Aorta (tissue), 5 donors: ENCODE data around the gene SLC8A1. TPM values are rescaled to one million over a fixed set of nuclear protein-coding genes. Genes with fewer than 3 reads are reported as not detected.

Experiments
- ATAC-seq: fragments of 200-7000 bp; cut with Tn5 transposase; one replicate; pipeline ENCODE4 v1.9.1; 2022; ENCODE audit warnings: moderate library complexity; ENCODE audit not compliant: low FRiP score
- DNase-seq, 2 donors: peaks; one replicate each; pipeline ENCODE4 v3.0.0-alpha.2; 2020
- H3K27ac ChIP-seq, 2 donors: one replicate each; pipeline ENCODE4 v1.5.1; 2013; ENCODE audit warnings: low read length in 2 of 2, mild to moderate bottlenecking in 2 of 2, moderate library complexity in 2 of 2, control low read depth in 1 of 2, inconsistent platforms in 1 of 2, low read depth in 1 of 2
- H3K27me3 ChIP-seq, 2 donors: one replicate each; pipeline ENCODE4 v1.6.1; 2013; ENCODE audit warnings: control low read depth in 1 of 2, low read length in 1 of 2, mild to moderate bottlenecking in 1 of 2, moderate library complexity in 1 of 2; ENCODE audit not compliant: insufficient read depth in 2 of 2, control insufficient read depth in 1 of 2
- H3K36me3 ChIP-seq, 2 donors: one replicate each; pipeline ENCODE4 v1.6.1; 2013; ENCODE audit warnings: control low read depth in 1 of 2, low read length in 1 of 2, mild to moderate bottlenecking in 1 of 2; ENCODE audit not compliant: insufficient read depth in 2 of 2, control insufficient read depth in 1 of 2
- H3K4me1 ChIP-seq, 2 donors: one replicate each; pipeline ENCODE4 v1.6.1; 2013; ENCODE audit warnings: low read length in 2 of 2, control low read depth in 1 of 2, mild to moderate bottlenecking in 1 of 2, moderate library complexity in 1 of 2; ENCODE audit not compliant: insufficient read depth in 2 of 2, control insufficient read depth in 1 of 2
- H3K4me3 ChIP-seq, 2 donors: one replicate each; pipeline ENCODE4 v1.5.1; 2013; ENCODE audit warnings: low read length in 2 of 2, control low read depth in 1 of 2, mild to moderate bottlenecking in 1 of 2
- H3K9me3 ChIP-seq: one replicate; pipeline ENCODE4 v1.6.1; 2013; ENCODE audit warnings: mild to moderate bottlenecking, low read length; ENCODE audit not compliant: control insufficient read depth
- WGBS, 2 donors: extraction: QIAGEN DNeasy Blood & Tissue Kit; methylation state at CpG; one replicate each; pipeline ENCODE4 v1.1.7; 2013; 5-methylcytosine and 5-hydroxymethylcytosine counted together
- intact Hi-C, 2 donors: fragments of 100-400 bp; cut with DNase I; formaldehyde crosslinking; loops; one replicate each; pipeline versions ENCODE4 v1.14.2 to v1.15.0; 2022
- polyA plus RNA-seq, 2 donors: library from polyadenylated mRNA; stranded (reverse); fragments of 200-250 nt; gene quantifications; one replicate each; pipeline ENCODE4 v1.2.3, GENCODE V29; 2013
- total RNA-seq, 2 donors: library from RNA; stranded (reverse); fragmentation: NEBNext Ultra II Directional; extraction: Animal tissue kit (Norgen Biotek cat#: 25700); gene quantifications; one replicate each; pipeline ENCODE4 v1.2.1, GENCODE V29; 2021
- donor health status: healthy with polysubstance abuse.
- donor health status: Bipolar disorder and iron deficiency.
- donor health status: DM: no; HTN: no; CAD: no.
- donor health status: DM: no; HTN: no; CAD: no.
- donor health status: DM: yes; HTN: yes; CAD: no.

Gene SLC8A1
- total and polyA plus RNA-seq, 4 donors = 0.38 to 35.9 (median 15.7) TPM

DNA sequence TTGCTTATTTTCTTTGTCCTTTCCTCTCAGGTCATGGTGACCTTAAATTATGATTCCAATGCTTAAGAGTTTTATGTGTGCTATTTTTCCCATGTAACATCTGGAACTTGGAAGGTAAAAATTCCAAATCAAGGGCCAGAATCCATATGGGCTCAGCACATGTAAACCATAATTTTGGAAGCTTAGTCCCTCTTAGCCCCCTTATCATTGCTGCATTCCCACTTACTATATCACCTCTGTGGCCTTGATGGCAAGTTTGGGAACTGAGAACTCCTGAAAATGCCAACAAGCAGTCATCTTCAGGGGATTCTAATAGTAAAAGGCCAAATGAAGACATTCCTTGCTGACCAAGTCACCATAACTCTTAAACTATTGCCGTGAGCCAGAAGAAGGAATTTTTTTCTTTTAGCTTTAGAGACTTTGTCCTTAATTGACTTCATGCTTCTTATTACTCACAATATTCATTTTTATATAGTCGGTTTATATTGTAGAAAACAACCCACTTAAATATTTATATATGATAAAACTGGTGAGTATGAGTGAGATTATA, 251.4 kb downstream of the SLC8A1 start:
- ATAC-seq (no peak), DNase-seq (no peak)
- H3K27ac ChIP-seq = no peak overlapping the region
- H3K9me3 ChIP-seq = no peaks in the 10 kb centered on the region
- 11 to 13% methylated on average over 2 of the region's 2 CpGs for WGBS, 2 donors
- no peaks in the 10 kb centered on the region for H3K36me3 ChIP-seq
- H3K4me1 ChIP-seq = peaks cover 2 to 4% of the 10 kb centered on the region in 2 donors
- H3K4me3 ChIP-seq = no peak overlapping the region
- intact Hi-C loops = no loop called here
- no peaks in the 10 kb centered on the region for H3K27me3 ChIP-seq

DNA sequence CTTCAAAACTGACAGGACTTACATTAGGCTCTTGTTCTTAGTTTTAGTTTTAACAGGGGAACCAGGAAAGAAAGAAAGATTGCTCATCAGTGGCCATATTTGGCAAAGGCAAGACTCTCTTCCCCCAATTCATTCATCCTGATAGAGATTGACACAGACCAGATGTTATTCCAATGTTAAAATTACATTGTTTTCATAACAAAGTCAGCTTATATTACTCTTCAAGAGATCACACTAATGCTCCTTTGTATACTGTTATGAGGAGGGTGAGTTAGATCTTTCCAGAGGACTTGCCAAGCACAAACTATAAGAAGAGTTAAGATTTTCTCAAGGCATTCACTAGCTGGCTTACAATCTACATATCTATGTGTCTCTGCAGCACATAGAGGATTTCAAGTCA, 252.1 kb downstream of the SLC8A1 start:
- Histone ChIP-seq H3K27ac (no peak overlapping the region), H3K9me3 (no peaks in the 10 kb centered on the region), H3K4me3 (no peak overlapping the region), H3K4me1 (peaks cover 2 to 4% of the 10 kb centered on the region in 2 donors), H3K36me3 (no peaks in the 10 kb centered on the region), H3K27me3 (no peaks in the 10 kb centered on the region)
- intact Hi-C loops = loop anchor here in 1 of 2 donors (10.0 kb wide), 1 partner anchor 345 kb away; no protein-coding TSS in a partner anchor
- no peak for DNase-seq
- ATAC-seq = no peak

GRCh38 chr2:40197121-40197520, 254.8 kb downstream of the SLC8A1 start:
- ATAC-seq (no peak), DNase-seq (no peak)
- Histone ChIP-seq H3K36me3 (no peaks in the 10 kb centered on the region), H3K4me1 (peaks cover 0 to 2% of the 10 kb centered on the region in 2 donors), H3K27ac (no peak overlapping the region), H3K27me3 (no peaks in the 10 kb centered on the region), H3K9me3 (no peaks in the 10 kb centered on the region), H3K4me3 (no peak overlapping the region)
- intact Hi-C loops = loop anchor here in 1 of 2 donors (10.0 kb wide), 1 partner anchor 348 kb away; no protein-coding TSS in a partner anchor
- 83 to 85% methylated on average over 5 of the region's 5 CpGs for WGBS, 2 donors

DNA sequence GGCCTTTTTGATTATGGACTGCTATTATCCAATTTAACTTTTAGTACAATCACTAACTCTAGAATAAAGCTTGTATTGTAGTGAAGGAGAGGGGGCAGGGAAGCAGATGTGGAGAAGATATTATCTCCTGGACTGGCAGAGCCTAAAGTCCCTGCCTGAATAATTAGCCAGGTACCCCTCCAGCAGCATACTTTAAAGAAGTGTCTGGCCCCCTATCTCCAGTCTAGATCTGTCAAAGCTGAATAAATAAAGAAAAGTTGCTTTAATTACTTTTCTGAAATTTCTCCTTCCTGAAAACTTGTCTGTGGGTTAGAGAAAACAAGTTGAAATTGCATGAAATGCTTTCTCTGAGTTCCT, 258.2 kb downstream of the SLC8A1 start:
- no peaks in the 10 kb centered on the region for H3K9me3 ChIP-seq
- no peak overlapping the region for H3K27ac ChIP-seq
- ATAC-seq = no peak
- DNase-seq = no peak
- intact Hi-C loops = loop anchor here in 1 of 2 donors (10.0 kb wide), 1 partner anchor 351 kb away; no protein-coding TSS in a partner anchor
- H3K4me3 ChIP-seq = no peak overlapping the region
- no peaks in the 10 kb centered on the region for H3K27me3 ChIP-seq
- no peaks in the 10 kb centered on the region for H3K36me3 ChIP-seq
- no peaks in the 10 kb centered on the region for H3K4me1 ChIP-seq

DNA sequence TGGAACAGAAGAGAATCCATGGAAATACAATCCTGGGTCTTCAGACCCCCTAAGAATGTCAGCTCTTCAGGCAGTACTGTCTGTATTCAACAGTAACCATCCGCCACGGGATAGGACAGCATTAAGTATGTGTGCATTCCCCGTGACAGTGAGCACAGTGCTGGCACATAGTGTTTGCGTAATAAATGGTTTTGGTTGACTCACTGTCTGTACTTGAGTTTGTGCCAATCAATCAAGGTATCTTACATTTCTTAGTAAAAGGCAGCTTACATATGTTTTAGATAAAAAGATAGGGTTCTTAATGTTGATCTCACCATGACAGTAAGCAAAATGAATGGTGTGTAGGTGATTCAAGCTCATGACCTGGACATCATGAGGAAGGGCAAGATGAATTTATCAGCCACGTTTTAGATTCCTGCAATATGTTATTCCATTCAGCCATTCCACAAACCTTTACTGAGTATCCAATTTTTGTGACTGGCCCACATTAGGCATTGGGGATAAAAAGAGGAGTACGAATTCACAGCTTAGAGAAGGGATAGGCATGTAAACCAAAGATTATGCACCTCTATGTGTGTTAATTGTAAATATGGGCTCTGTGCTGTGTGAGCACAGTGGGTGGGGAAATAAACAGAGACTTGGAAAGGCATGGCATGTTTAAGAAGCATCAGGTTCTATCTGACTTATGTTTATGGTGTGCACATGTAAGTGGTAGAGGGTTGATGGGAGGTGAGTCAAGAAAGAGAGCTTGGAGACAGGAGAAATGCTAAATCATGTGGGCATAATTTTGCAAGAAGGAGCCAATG, 258.8 kb downstream of the SLC8A1 start:
- H3K27ac ChIP-seq = no peak overlapping the region
- no peak for DNase-seq
- intact Hi-C loops = loop anchor here in 1 of 2 donors (10.0 kb wide), 1 partner anchor 352 kb away; no protein-coding TSS in a partner anchor
- no peaks in the 10 kb centered on the region for H3K27me3 ChIP-seq
- no peaks in the 10 kb centered on the region for H3K9me3 ChIP-seq
- 92% methylated on average over 6 of the region's 6 CpGs for WGBS, 2 donors
- H3K4me3 ChIP-seq = no peak overlapping the region
- ATAC-seq = no peak
- H3K36me3 ChIP-seq = no peaks in the 10 kb centered on the region
- no peaks in the 10 kb centered on the region for H3K4me1 ChIP-seq

DNA sequence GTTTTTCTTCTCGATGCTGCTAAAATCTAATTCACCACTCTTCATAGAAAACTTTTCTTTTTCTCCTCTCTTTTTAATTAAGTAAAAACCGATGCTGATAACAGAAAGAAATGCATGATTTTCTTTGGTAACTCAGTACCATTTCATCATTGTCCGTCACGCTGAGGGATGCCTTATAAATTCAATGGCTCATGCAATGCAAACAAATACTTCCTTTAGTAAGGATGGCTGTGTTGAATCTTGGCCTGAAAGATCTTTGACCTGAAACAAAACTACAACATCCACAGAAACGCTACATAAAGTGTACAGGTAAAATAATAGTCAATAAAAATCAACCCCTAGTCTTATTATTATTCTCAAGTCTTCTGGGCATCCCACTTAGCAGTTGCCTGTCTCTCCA, 261.4 kb downstream of the SLC8A1 start:
- Histone ChIP-seq H3K4me1 (no peaks in the 10 kb centered on the region), H3K9me3 (no peaks in the 10 kb centered on the region), H3K27me3 (no peaks in the 10 kb centered on the region), H3K4me3 (no peak overlapping the region), H3K36me3 (no peaks in the 10 kb centered on the region), H3K27ac (no peak overlapping the region)
- no peak for ATAC-seq
- DNase-seq = no peak
- WGBS, 2 donors = 86 to 93% methylated on average over 5 of the region's 5 CpGs
- intact Hi-C loops = loop anchor here in 1 of 2 donors (10.0 kb wide), 1 partner anchor 354 kb away; no protein-coding TSS in a partner anchor

DNA sequence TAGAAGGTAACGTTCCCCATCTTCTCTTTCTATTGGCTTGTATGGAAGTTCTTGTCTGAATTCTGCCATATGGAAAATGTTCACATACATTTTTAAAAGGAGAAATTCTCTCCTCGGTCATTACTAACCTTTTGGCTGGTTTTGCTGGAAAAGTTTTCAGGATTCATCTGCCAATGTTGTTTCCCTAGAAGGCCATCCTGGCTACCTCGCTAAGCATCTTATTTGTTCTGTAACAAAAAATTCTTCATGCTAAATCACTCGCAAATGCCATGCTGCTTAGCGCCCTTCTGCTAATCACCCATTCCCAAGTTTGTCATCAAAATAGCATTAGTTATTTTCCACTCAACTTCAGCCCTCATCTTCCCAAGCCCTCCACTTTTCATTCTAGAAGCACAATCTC, 262.0 kb downstream of the SLC8A1 start:
- WGBS, 2 donors = 90 to 93% methylated on average over 5 of the region's 5 CpGs
- no peaks in the 10 kb centered on the region for H3K4me1 ChIP-seq
- no peaks in the 10 kb centered on the region for H3K9me3 ChIP-seq
- no peak overlapping the region for H3K4me3 ChIP-seq
- H3K27me3 ChIP-seq = no peaks in the 10 kb centered on the region
- H3K36me3 ChIP-seq = no peaks in the 10 kb centered on the region
- ATAC-seq = no peak
- no peak for DNase-seq
- no peak overlapping the region for H3K27ac ChIP-seq
- intact Hi-C loops = loop anchor here in 1 of 2 donors (10.0 kb wide), 1 partner anchor 355 kb away; no protein-coding TSS in a partner anchor

GRCh38 chr2:40187054-40187453, 264.8 kb downstream of the SLC8A1 start:
- no peak for ATAC-seq
- WGBS, 2 donors = 46 to 50% methylated on average over 5 of the region's 5 CpGs
- intact Hi-C loops = no loop called here

GRCh38 chr2:40184551-40184950, 267.3 kb downstream of the SLC8A1 start:
- Histone ChIP-seq H3K4me1 (no peaks in the 10 kb centered on the region), H3K27me3 (no peaks in the 10 kb centered on the region), H3K9me3 (no peaks in the 10 kb centered on the region), H3K36me3 (no peaks in the 10 kb centered on the region), H3K4me3 (no peak overlapping the region), H3K27ac (no peak overlapping the region)
- intact Hi-C loops = no loop called here
- WGBS, 2 donors = 80 to 85% methylated on average over 5 of the region's 5 CpGs
- DNase-seq = no peak
- no peak for ATAC-seq

More at GRCh38 chr2:40187054-40187453, 264.8 kb downstream of the SLC8A1 start:
- no peak overlapping the region for H3K27ac ChIP-seq
- H3K4me1 ChIP-seq = no peaks in the 10 kb centered on the region
- H3K4me3 ChIP-seq = no peak overlapping the region
- no peaks in the 10 kb centered on the region for H3K9me3 ChIP-seq
- H3K36me3 ChIP-seq = no peaks in the 10 kb centered on the region
- no peak for DNase-seq
- no peaks in the 10 kb centered on the region for H3K27me3 ChIP-seq
